A673 (cell line): ENCODE measurements around the gene MICALL1. TPM values are rescaled to one million over a fixed set of nuclear protein-coding genes. Genes with fewer than 3 reads are reported as not detected.

Experiments
- BruUV-seq: library from RNA; stranded (reverse); fragments of 400-500 nt; replicated peaks from 2 replicates; lab custom pipeline; 2021; lab: Mats Ljungman, UMichigan
- CTCF ChIA-PET: fragments of 300-600 bp; sonication (Branson Sonifier 250); formaldehyde crosslinking; loops from one replicate; lab custom pipeline; 2022; ENCODE audit warnings: antibody characterized with exemption; lab: Charles Lee
- POLR2A ChIA-PET: fragments of 300-600 bp; sonication (Branson Sonifier 250); formaldehyde crosslinking; loops from one replicate; lab custom pipeline; 2022; ENCODE audit warnings: antibody characterized with exemption; ENCODE audit not compliant: low non-redundant PET; lab: Charles Lee
- DNase-seq: peaks from one replicate; pipeline ENCODE4 v3.0.0-alpha.2; 2015; ENCODE audit warnings: low spot score
- H3K27ac ChIP-seq: fragments of 200-600 bp; sonication (generic); 2 replicates; pipeline ENCODE4 v1.5.1; 2016; ENCODE audit warnings: mixed run types, low read depth, mild to moderate bottlenecking, mixed read lengths, antibody characterized with exemption, low read length; ENCODE audit not compliant: poor library complexity, severe bottlenecking
- H3K27me3 ChIP-seq: fragments of 200-600 bp; sonication (generic); replicated peaks from 2 replicates; pipeline ENCODE4 v1.6.1; 2017; ENCODE audit warnings: mixed run types, low read depth, mild to moderate bottlenecking, mixed read lengths, antibody characterized with exemption, low read length; ENCODE audit not compliant: insufficient read depth, poor library complexity
- H3K36me3 ChIP-seq: fragments of 200-600 bp; sonication (generic); 2 replicates; pipeline ENCODE4 v1.6.1; 2016; ENCODE audit warnings: mixed run types, mild to moderate bottlenecking, mixed read lengths, antibody characterized with exemption, low read length; ENCODE audit not compliant: insufficient read depth, poor library complexity, severe bottlenecking
- H3K4me1 ChIP-seq: fragments of 200-600 bp; sonication (generic); 2 replicates; pipeline ENCODE4 v1.6.1; 2017; ENCODE audit warnings: mixed run types, mild to moderate bottlenecking, mixed read lengths, antibody characterized with exemption, low read length; ENCODE audit not compliant: insufficient read depth, poor library complexity, severe bottlenecking
- H3K4me3 ChIP-seq: fragments of 200-600 bp; sonication (generic); 2 replicates; pipeline ENCODE4 v1.5.1; 2016; ENCODE audit warnings: low read depth, mixed run types, mild to moderate bottlenecking, mixed read lengths, low read length; ENCODE audit not compliant: poor library complexity, severe bottlenecking
- H3K9me3 ChIP-seq: fragments of 200-600 bp; sonication (generic); 2 replicates; pipeline ENCODE4 v1.6.1; 2016; ENCODE audit warnings: mixed run types, low read depth, mild to moderate bottlenecking, mixed read lengths, antibody characterized with exemption, low read length; ENCODE audit not compliant: poor library complexity, severe bottlenecking
- CTCF ChIP-seq: fragments of 300-800, 200-600 bp; sonication (generic); conservative IDR thresholded peaks from 2 replicates; pipeline ENCODE4 v1.5.1; 2017; ENCODE audit warnings: low read depth, mild to moderate bottlenecking, antibody characterized with exemption, low read length, moderate library complexity, mixed read lengths
- EZH2 ChIP-seq: fragments of 200-600 bp; sonication (generic); IDR thresholded peaks from 2 replicates; pipeline ENCODE4 v1.6.1; 2017; ENCODE audit warnings: borderline replicate concordance, low read depth, mild to moderate bottlenecking, mixed read lengths, antibody characterized with exemption, low read length; ENCODE audit not compliant: poor library complexity, severe bottlenecking
- intact Hi-C: fragments of 100-400 bp; cut with micrococcal nuclease; formaldehyde crosslinking; loops from one replicate; pipeline ENCODE4 v1.10.0; 2022; ENCODE audit not compliant: unreplicated experiment
- total RNA-seq: library from RNA; stranded (reverse); gene quantifications from 2 replicates; pipeline ENCODE4 v1.2.3, GENCODE V29; 2021

The MICALL1 gene
- total RNA-seq, 1 experiment from 2014 or later = 33.0 TPM

- BruUV-seq = no TSS peak
- Histone ChIP-seq H3K27ac (no peak overlapping the region), H3K36me3 (no peaks in the 10 kb centered on the region), H3K27me3 (no peaks in the 10 kb centered on the region), H3K4me3 (no peak overlapping the region), H3K9me3 (no peaks in the 10 kb centered on the region), H3K4me1 (no peaks in the 10 kb centered on the region)
- CTCF ChIA-PET = interaction anchor here (0.7 to 1.1 kb wide), 2 partner anchors 200 to 276 kb away, joined by 3 to 4 read pairs; no protein-coding TSS in a partner anchor
- no peak for DNase-seq
- POLR2A ChIA-PET = no interaction called here
- intact Hi-C loops = no loop called here
- TF ChIP-seq EZH2 (no peak), CTCF (no peak)
Measured at GRCh38 chr22:37897807-37898206, 8.3 kb upstream of the MICALL1 start.

GRCh38 chr22:37898441-37899181 lies 7.5 kb upstream of the MICALL1 start:
- intact Hi-C loops = no loop called here
- BruUV-seq = no TSS peak
- H3K36me3 ChIP-seq = no peaks in the 10 kb centered on the region
- no peak for DNase-seq
- ChIA-PET CTCF (no interaction called here), POLR2A (no interaction called here)
- peak overlapping the region; percentile 16 for H3K27ac ChIP-seq
- H3K4me3 ChIP-seq = no peak overlapping the region
- no peaks in the 10 kb centered on the region for H3K27me3 ChIP-seq
- H3K4me1 ChIP-seq = no peaks in the 10 kb centered on the region
- H3K9me3 ChIP-seq = no peaks in the 10 kb centered on the region
- no peak for TF ChIP-seq EZH2
- TF ChIP-seq CTCF = no peak

GRCh38 chr22:37904572-37905533 lies 1.2 kb upstream of the MICALL1 start:
- no peaks in the 10 kb centered on the region for H3K27me3 ChIP-seq
- intact Hi-C loops = no loop called here
- H3K4me1 ChIP-seq = peaks cover 15% of the 10 kb centered on the region
- POLR2A ChIA-PET = no interaction called here
- peak; percentile 61 for DNase-seq
- CTCF ChIA-PET = interaction anchor here (0.6 kb wide), 1 partner anchor 25 kb away, joined by 4 read pairs; no protein-coding TSS in a partner anchor
- H3K9me3 ChIP-seq = no peaks in the 10 kb centered on the region
- no TSS peak for BruUV-seq
- H3K36me3 ChIP-seq = no peaks in the 10 kb centered on the region
- no peak for TF ChIP-seq CTCF
- no peak for TF ChIP-seq EZH2
- no peak overlapping the region for H3K27ac ChIP-seq
- peak overlapping the region; percentile 66 for H3K4me3 ChIP-seq
